Kidney (tissue), 14 donors: Measurements from ENCODE around the gene ARL4C. TPM values are rescaled to one million over a fixed set of nuclear protein-coding genes. Genes with fewer than 3 reads are reported as not detected.

Experiments used
- DNase-seq, 5 donors: peaks; one replicate each; pipeline ENCODE4 v3.0.0-alpha.2; 2013 to 2020
- FAIRE-seq: peaks from 2 replicates; lab custom pipeline; 2012; peaks lifted over from hg19 to GRCh38; lab: Jason Lieb, UNC
- H3K27ac ChIP-seq, 2 donors: one replicate each; pipeline ENCODE4 v1.7.0; 2013; ENCODE audit warnings: low read depth in 2 of 2, low read length in 2 of 2, inconsistent platforms in 1 of 2
- H3K27me3 ChIP-seq: one replicate; pipeline ENCODE4 v1.7.1; 2013; ENCODE audit warnings: low read length, inconsistent platforms; ENCODE audit not compliant: control insufficient read depth, insufficient read depth
- H3K36me3 ChIP-seq, 3 donors: one replicate each; pipeline versions ENCODE4 v1.7.0 to v1.7.1; 2013; ENCODE audit warnings: low read length in 3 of 3, control low read depth in 1 of 3, inconsistent platforms in 1 of 3; ENCODE audit not compliant: insufficient read depth in 3 of 3, control insufficient read depth in 2 of 3
- H3K4me1 ChIP-seq, 3 donors: one replicate each; pipeline versions ENCODE4 v1.7.0 to v1.7.1; 2013; ENCODE audit warnings: low read length in 3 of 3, inconsistent platforms in 1 of 3, low read depth in 1 of 3; ENCODE audit not compliant: control insufficient read depth in 2 of 3, insufficient read depth in 2 of 3
- H3K4me3 ChIP-seq, 3 donors: one replicate each; pipeline versions ENCODE4 v1.7.0 to v1.8.1; 2013; ENCODE audit warnings: low read length in 3 of 3, control low read depth in 1 of 3, inconsistent platforms in 1 of 3
- H3K9ac ChIP-seq, 3 donors: one replicate each; pipeline versions ENCODE4 v1.7.0 to v1.7.1; 2013; ENCODE audit warnings: low read length in 3 of 3, control low read depth in 1 of 3, inconsistent platforms in 1 of 3
- H3K9me3 ChIP-seq, 3 donors: one replicate each; pipeline versions ENCODE4 v1.7.0 to v1.7.1; 2013; ENCODE audit warnings: low read length in 3 of 3, control low read depth in 1 of 3, inconsistent platforms in 1 of 3; ENCODE audit not compliant: control insufficient read depth in 2 of 3, insufficient read depth in 1 of 3
- intact Hi-C: fragments of 100-400 bp; cut with DNase I; formaldehyde crosslinking; loops from one replicate; pipeline ENCODE4 v1.11.1; 2022
- polyA plus RNA-seq: library from polyadenylated mRNA; stranded (reverse); fragments of 350-450 nt; fragmentation: Illumina TruSeq; extraction: RNeasy Lipid Tissue Mini Kit (QIAGEN cat#74804); gene quantifications from one replicate; pipeline ENCODE4 v1.2.3, GENCODE V29; 2014; ENCODE audit warnings: low read depth, low replicate concordance; ENCODE audit not compliant: insufficient read depth
- total RNA-seq: library from RNA; stranded (reverse); fragmentation: NEBNext Ultra II Directional; extraction: Animal tissue kit (Norgen Biotek cat#: 25700); gene quantifications from one replicate; pipeline ENCODE4 v1.2.1, GENCODE V29; 2021
- TF ChIP-seq, protein P1 (sequence below): IDR thresholded peaks from 3 replicates; pipeline ENCODE4 v1.5.1; 2012; ENCODE audit warnings: mild to moderate bottlenecking, moderate library complexity, borderline replicate concordance; ENCODE audit not compliant: insufficient read depth; ENCODE audit errors: extremely low read depth
- donor health status: control.
- donor health status: control.
- donor health status: control.
- donor health status: control.
- donor health status: control.
- donor health status: DM: yes; HTN: yes; CAD: no.
- donor health status: Normal renal cell carcinoma (clear cell type).

Gene ARL4C
- total and polyA plus RNA-seq, 2 donors from 2014 or later: 2.7 to 62.0 TPM

GRCh38 chr2:234474654-234475053, 22.2 kb downstream of the ARL4C start:
- intact Hi-C loops: no loop called here
- FAIRE-seq (no peak), DNase-seq (no peak)
- TF ChIP-seq, protein P1, sequence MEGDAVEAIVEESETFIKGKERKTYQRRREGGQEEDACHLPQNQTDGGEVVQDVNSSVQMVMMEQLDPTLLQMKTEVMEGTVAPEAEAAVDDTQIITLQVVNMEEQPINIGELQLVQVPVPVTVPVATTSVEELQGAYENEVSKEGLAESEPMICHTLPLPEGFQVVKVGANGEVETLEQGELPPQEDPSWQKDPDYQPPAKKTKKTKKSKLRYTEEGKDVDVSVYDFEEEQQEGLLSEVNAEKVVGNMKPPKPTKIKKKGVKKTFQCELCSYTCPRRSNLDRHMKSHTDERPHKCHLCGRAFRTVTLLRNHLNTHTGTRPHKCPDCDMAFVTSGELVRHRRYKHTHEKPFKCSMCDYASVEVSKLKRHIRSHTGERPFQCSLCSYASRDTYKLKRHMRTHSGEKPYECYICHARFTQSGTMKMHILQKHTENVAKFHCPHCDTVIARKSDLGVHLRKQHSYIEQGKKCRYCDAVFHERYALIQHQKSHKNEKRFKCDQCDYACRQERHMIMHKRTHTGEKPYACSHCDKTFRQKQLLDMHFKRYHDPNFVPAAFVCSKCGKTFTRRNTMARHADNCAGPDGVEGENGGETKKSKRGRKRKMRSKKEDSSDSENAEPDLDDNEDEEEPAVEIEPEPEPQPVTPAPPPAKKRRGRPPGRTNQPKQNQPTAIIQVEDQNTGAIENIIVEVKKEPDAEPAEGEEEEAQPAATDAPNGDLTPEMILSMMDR: no peak
- Histone ChIP-seq H3K9me3 (peaks cover 0 to 6% (median 0%) of the 10 kb centered on the region in 3 donors), H3K36me3 (no peaks in the 10 kb centered on the region), H3K27me3 (no peaks in the 10 kb centered on the region), H3K9ac (no peak overlapping the region), H3K4me1 (no peaks in the 10 kb centered on the region), H3K4me3 (no peak overlapping the region), H3K27ac (no peak overlapping the region)

GRCh38 chr2:234472155-234472554, 24.7 kb downstream of the ARL4C start:
- H3K9ac ChIP-seq: no peak overlapping the region
- H3K4me3 ChIP-seq: no peak overlapping the region
- DNase-seq (no peak), FAIRE-seq (no peak)
- peaks cover 0 to 6% (median 0%) of the 10 kb centered on the region in 3 donors for H3K9me3 ChIP-seq
- H3K36me3 ChIP-seq: no peaks in the 10 kb centered on the region
- TF ChIP-seq, protein P1: no peak
- no peaks in the 10 kb centered on the region for H3K4me1 ChIP-seq
- H3K27ac ChIP-seq: no peak overlapping the region
- no peaks in the 10 kb centered on the region for H3K27me3 ChIP-seq
- intact Hi-C loops: no loop called here

- Histone ChIP-seq H3K27me3 (no peaks in the 10 kb centered on the region), H3K4me3 (no peak overlapping the region), H3K4me1 (no peaks in the 10 kb centered on the region), H3K9me3 (peaks cover 0 to 6% (median 0%) of the 10 kb centered on the region in 3 donors), H3K36me3 (no peaks in the 10 kb centered on the region), H3K9ac (no peak overlapping the region), H3K27ac (no peak overlapping the region)
- FAIRE-seq (no peak), DNase-seq (no peak)
- TF ChIP-seq, protein P1: no peak
- intact Hi-C loops: no loop called here
Measured at GRCh38 chr2:234469972-234470371, 26.9 kb downstream of the ARL4C start.
